DOHH2 (cell line): Measurements from ENCODE around the gene ADAMTSL4.

ENCODE experiments used
- H3F3A ChIP-seq: fragments of 200-600 bp; sonication (generic), shearing (Covaris generic); 2 replicates; pipeline ENCODE4 v1.6.0; 2016; ENCODE audit warnings: antibody characterized with exemption, mild to moderate bottlenecking; ENCODE audit not compliant: control insufficient read depth, insufficient read depth
- H3K27ac ChIP-seq: fragments of 200-600 bp; sonication (generic); 2 replicates; pipeline ENCODE4 v1.5.1; 2014; ENCODE audit warnings: low read depth, mild to moderate bottlenecking, low read length, moderate library complexity
- H3K27me3 ChIP-seq: fragments of 200-600 bp; sonication (generic); 2 replicates; pipeline ENCODE4 v1.6.1; 2014; ENCODE audit warnings: mild to moderate bottlenecking, low read length, mixed read lengths; ENCODE audit not compliant: control insufficient read depth
- H3K36me3 ChIP-seq: fragments of 200-600 bp; sonication (generic); 2 replicates; pipeline ENCODE4 v1.6.1; 2014; ENCODE audit warnings: mild to moderate bottlenecking, low read length, moderate library complexity, mixed read lengths; ENCODE audit not compliant: control insufficient read depth
- H3K4me1 ChIP-seq: fragments of 200-600 bp; sonication (generic); 2 replicates; pipeline ENCODE4 v1.6.1; 2014; ENCODE audit warnings: mild to moderate bottlenecking, low read length, mixed read lengths; ENCODE audit not compliant: control insufficient read depth
- H3K4me2 ChIP-seq: fragments of 200-600 bp; sonication (generic); 2 replicates; pipeline ENCODE4 v1.6.0; 2014; ENCODE audit warnings: mild to moderate bottlenecking, low read length, moderate library complexity
- H3K4me3 ChIP-seq: fragments of 200-600 bp; sonication (generic); 2 replicates; pipeline ENCODE4 v1.5.1; 2014; ENCODE audit warnings: mild to moderate bottlenecking, low read length, mixed read lengths
- H3K79me2 ChIP-seq: fragments of 200-600 bp; sonication (generic); 2 replicates; pipeline ENCODE4 v1.6.1; 2014; ENCODE audit warnings: mild to moderate bottlenecking, low read length, mixed read lengths; ENCODE audit not compliant: control insufficient read depth
- H3K9me2 ChIP-seq: fragments of 200-600 bp; sonication (generic); replicated peaks from 2 replicates; pipeline ENCODE4 v1.6.1; 2014; ENCODE audit warnings: mild to moderate bottlenecking, low read length, mixed read lengths; ENCODE audit not compliant: control insufficient read depth
- H3K9me3 ChIP-seq: fragments of 200-600 bp; sonication (generic); 2 replicates; pipeline ENCODE4 v1.6.1; 2014; ENCODE audit warnings: antibody characterized with exemption, low read length, mixed read lengths; ENCODE audit not compliant: control insufficient read depth, insufficient read depth
- H4K20me1 ChIP-seq: fragments of 200-600 bp; sonication (generic); 2 replicates; pipeline ENCODE4 v1.6.0; 2014; ENCODE audit warnings: low read depth, mild to moderate bottlenecking, antibody characterized with exemption, low read length, moderate library complexity; ENCODE audit not compliant: control insufficient read depth, insufficient read depth
- CTCF ChIP-seq: fragments of 200-600 bp; sonication (generic); IDR thresholded peaks from one replicate; pipeline ENCODE4 v1.5.1; 2014; ENCODE audit warnings: antibody characterized with exemption, mild to moderate bottlenecking, low read depth, low read length; ENCODE audit not compliant: poor library complexity, severe bottlenecking
- EZH2phosphoT487 ChIP-seq: fragments of 200-600 bp; sonication (generic); IDR thresholded peaks from 2 replicates; pipeline ENCODE4 v1.6.1; 2017; ENCODE audit warnings: borderline replicate concordance, mild to moderate bottlenecking, antibody characterized with exemption, low read length, moderate library complexity, mixed read lengths

Gene ADAMTSL4

DNA sequence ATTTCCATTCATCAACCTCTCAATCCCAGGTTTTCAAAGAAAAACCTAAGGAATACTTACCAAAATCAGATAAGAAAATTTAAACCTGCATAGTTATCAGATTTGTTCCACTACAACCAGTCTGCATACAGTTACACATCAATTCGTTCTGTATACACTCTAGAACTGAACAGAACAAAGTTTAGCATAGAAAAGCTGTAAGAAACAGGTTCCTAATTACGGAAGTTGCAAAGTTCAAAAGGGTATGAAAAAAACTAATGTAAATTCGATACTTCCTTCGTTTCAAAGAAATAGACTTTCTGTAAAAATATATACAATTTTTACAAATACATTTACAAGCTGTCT is 27.1 kb downstream of the ADAMTSL4 start:
- no peak overlapping the region for H3K27ac ChIP-seq
- H3K4me3 ChIP-seq: peak overlapping the region; percentile 87
- peaks cover 12% of the 10 kb centered on the region for H3F3A ChIP-seq
- peaks cover 81% of the 10 kb centered on the region for H3K79me2 ChIP-seq
- peaks cover 77% of the 10 kb centered on the region for H3K36me3 ChIP-seq
- peak overlapping the region; percentile 90 for H3K4me2 ChIP-seq
- TF ChIP-seq CTCF: no peak
- TF ChIP-seq EZH2phosphoT487: no peak
- peaks cover 45% of the 10 kb centered on the region for H4K20me1 ChIP-seq
- H3K4me1 ChIP-seq: peaks cover 65% of the 10 kb centered on the region
- no peaks in the 10 kb centered on the region for H3K9me2 ChIP-seq
- no peaks in the 10 kb centered on the region for H3K9me3 ChIP-seq
- H3K27me3 ChIP-seq: no peaks in the 10 kb centered on the region

- Histone ChIP-seq H3K27me3 (no peaks in the 10 kb centered on the region), H3K4me3 (peak overlapping the region; percentile 87), H3K27ac (0 out of 2 replicates have a peak overlapping the region, but pooled peaks have one; percentile 79), H3K4me2 (peak overlapping the region; percentile 90), H3K79me2 (peaks cover 78% of the 10 kb centered on the region), H3K9me2 (no peaks in the 10 kb centered on the region), H3K36me3 (peaks cover 74% of the 10 kb centered on the region), H3F3A (peaks cover 11% of the 10 kb centered on the region), H3K4me1 (peaks cover 65% of the 10 kb centered on the region), H4K20me1 (peaks cover 45% of the 10 kb centered on the region), H3K9me3 (no peaks in the 10 kb centered on the region)
- no peak for TF ChIP-seq CTCF
- TF ChIP-seq EZH2phosphoT487: no peak
Observed at GRCh38 chr1:150576794-150577556, 27.8 kb downstream of the ADAMTSL4 start.

DNA sequence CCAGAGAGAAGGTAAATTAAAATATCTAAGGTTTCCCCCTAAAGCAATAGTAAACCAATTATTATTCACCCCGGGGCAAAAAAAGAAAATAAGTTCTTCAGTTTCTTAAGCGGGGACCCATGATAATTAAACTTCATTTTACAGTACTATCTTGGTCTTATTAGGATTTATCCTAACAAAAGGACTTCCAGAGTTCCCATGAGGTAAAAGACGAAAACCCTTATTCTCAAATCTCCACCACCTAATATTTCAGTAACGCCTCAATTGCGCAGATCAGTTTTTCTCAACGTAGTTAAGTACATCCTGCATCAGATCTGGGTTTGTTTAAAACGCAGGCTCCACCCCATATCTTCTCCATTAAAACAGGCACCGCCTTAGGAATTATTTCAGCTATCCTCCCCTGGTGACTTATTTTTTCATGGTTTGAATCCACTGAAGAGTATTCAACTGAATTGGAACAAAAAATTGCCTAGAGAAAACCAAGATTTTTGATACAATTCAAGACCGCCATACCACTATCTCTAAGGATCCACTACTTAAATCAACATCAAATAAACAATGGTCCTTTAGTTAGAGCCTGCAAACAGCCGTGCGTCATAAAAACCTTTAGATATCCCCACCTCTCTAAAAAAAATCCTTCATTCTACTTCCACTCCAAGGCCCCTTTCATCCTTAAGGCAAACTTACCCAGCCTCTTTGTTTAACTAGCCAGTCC is 28.5 kb downstream of the ADAMTSL4 start:
- H3K4me3 ChIP-seq: peak overlapping the region; percentile 87
- no peaks in the 10 kb centered on the region for H3K27me3 ChIP-seq
- peaks cover 74% of the 10 kb centered on the region for H3K79me2 ChIP-seq
- H3K36me3 ChIP-seq: peaks cover 68% of the 10 kb centered on the region
- H3K4me2 ChIP-seq: peak overlapping the region; percentile 90
- H3K9me3 ChIP-seq: no peaks in the 10 kb centered on the region
- TF ChIP-seq EZH2phosphoT487 (no peak), CTCF (no peak)
- H3K4me1 ChIP-seq: peaks cover 65% of the 10 kb centered on the region
- H4K20me1 ChIP-seq: peaks cover 45% of the 10 kb centered on the region
- peaks cover 11% of the 10 kb centered on the region for H3F3A ChIP-seq
- H3K9me2 ChIP-seq: no peaks in the 10 kb centered on the region
- H3K27ac ChIP-seq: peak overlapping the region; percentile 79
